CD1c-positive myeloid dendritic cell (primary cell): ENCODE results near the gene NOX3.
"Not testable (repeated sequence)": the region's sequence is repeated elsewhere in the genome, so short reads cannot be mapped to it uniquely, and the experiment has no call there.

Source experiments
- DNase-seq: peaks from one replicate; pipeline ENCODE4 v3.0.0-alpha.2; 2016; ENCODE audit errors: extremely low spot score

Gene NOX3

GRCh38 chr6:155468543-155468942, 12.9 kb upstream of the NOX3 start:
- DNase-seq, result not testable (repeated sequence)

- DNase-seq, result no peak
These were observed 10.9 kb upstream of the NOX3 start for GRCh38 chr6:155466539-155466938.

DNA sequence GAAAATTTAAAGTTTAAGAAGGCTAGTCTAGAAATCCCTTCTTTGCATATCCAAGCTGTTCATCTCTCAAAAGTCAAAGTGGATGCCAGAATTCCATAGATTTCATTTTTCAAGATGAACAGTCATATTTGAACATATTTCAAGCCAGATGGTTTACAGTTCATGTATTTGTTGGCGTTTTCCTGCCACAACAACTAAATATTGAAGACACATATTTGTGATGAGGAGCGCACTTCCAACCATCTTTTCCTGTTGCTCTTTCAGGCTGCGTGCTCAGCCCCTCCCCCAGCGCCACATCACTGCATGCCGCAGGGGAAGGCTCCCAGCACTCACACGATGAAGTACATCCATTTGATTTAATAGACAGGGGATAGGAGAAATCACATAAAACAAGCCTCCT, 5.9 kb upstream of the NOX3 start:
- no peak for DNase-seq

- DNase-seq, result peak; percentile 8
These were observed 1.2 kb downstream of the NOX3 start for GRCh38 chr6:155454471-155454870.

DNA sequence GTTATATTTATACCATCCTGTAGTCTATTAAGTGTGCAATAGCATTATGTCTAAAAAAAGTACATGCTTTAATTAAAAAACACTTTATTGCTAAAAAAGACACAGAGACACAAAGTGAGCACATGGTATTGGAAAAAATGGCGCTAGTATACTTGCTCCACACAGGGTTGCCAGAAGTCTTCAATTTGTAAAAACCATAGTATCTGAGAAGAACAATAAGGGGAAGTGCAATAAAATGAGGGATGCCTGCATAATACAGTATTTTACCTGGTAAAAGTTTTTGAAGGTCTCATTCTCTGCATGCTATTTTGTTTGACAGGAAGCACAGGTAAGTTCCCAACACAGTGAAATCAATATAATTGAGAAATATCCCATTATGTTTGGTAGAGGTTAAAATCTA, 1.6 kb downstream of the NOX3 start:
- DNase-seq, result no peak

- no peak for DNase-seq
These were observed 3.1 kb downstream of the NOX3 start for GRCh38 chr6:155452576-155452975.

DNA sequence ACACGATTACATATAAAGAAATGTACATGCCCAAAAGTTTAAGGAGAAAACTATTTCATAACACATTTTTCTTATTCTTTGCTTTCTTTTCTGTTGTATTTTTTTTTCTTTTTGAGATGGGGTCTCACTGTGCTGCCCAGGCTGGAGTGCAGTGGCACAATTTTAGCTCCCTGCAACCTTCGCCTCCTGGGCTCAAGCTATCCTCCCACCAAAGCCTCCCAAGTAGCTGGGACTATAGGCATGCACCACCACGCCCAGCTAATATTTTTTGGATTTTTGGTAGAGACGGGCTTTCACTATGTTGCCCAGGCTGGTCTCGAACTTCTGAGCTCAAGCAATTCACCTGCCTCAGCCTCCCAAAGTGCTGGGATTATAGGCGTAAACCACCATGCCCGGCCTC, 4.1 kb downstream of the NOX3 start:
- not testable (repeated sequence) for DNase-seq

DNA sequence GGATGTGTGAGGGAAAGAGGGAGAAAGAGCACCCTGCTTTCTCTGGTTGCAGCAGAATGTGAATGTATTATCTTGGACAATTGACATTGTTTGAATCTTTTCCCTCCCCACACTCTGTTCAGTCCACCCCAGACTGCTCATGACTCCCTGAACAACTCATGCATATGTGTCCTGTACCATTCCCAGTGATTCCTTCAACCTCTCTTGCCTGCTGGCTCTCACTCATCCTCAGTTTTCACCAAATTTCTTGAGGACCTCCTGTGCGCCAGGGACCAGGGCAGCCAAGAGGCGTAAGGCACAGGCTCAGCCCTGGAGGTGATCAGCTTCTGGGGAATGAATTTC, 5.4 kb downstream of the NOX3 start:
- DNase-seq, result no peak

DNA sequence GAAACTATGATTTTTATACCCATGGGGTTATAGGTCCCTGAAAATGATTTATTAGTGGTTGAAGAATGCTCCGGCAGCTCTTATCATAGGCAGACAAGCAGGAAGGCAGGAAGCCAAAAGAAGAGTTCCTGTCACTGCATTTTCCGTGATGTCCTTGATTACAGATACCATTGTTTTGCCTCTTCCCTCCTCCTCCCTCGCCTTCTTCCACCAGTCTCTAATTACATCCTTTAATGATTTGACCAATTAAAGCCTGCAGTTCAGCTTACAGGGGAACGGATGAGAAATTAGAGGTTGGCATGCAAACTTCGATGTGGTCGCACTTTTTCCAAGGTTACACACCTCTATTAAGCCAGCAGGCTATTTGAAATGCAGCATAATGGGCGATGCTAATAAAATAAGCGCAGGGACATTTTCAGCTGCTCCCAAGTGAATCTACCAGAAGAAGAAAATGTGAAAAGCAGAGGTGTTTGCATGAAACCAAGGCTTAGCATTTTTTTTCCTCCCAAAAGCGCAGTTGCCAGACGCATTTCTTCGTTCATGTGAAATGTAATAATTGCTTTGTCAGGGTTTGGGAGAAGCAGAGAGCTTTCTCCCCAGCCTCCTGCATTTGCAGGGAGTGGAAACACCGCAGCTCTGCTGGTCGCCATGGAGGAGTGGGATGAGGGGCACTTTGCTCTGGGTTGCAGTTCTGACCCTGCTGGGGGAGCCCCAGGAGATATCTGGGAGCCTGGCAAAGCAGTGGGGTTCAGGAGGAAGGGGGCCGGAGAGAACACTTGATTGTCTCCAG, 6.0 kb downstream of the NOX3 start:
- DNase-seq, result no peak

GRCh38 chr6:155448668-155449449, 6.8 kb downstream of the NOX3 start:
- DNase-seq, result no peak

DNA sequence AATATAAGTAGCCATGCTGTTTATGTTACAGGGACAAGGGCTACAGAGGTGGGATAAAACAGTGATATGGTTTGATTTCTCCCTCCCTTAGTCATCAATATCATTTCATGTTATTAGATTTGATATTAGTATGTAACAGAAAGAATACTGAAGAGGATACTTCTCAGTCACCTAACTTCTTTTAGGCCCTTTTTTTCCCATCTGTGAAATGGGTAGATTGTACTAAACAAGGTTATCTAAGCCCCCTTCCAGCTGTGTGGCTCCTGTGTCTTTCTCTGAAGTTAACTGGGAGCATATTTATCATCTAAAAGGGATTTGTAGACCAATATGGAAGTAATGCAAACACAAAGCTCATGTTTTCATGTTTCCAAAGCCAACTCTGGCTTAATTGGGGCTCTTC, 7.7 kb downstream of the NOX3 start:
- DNase-seq, result no peak

DNA sequence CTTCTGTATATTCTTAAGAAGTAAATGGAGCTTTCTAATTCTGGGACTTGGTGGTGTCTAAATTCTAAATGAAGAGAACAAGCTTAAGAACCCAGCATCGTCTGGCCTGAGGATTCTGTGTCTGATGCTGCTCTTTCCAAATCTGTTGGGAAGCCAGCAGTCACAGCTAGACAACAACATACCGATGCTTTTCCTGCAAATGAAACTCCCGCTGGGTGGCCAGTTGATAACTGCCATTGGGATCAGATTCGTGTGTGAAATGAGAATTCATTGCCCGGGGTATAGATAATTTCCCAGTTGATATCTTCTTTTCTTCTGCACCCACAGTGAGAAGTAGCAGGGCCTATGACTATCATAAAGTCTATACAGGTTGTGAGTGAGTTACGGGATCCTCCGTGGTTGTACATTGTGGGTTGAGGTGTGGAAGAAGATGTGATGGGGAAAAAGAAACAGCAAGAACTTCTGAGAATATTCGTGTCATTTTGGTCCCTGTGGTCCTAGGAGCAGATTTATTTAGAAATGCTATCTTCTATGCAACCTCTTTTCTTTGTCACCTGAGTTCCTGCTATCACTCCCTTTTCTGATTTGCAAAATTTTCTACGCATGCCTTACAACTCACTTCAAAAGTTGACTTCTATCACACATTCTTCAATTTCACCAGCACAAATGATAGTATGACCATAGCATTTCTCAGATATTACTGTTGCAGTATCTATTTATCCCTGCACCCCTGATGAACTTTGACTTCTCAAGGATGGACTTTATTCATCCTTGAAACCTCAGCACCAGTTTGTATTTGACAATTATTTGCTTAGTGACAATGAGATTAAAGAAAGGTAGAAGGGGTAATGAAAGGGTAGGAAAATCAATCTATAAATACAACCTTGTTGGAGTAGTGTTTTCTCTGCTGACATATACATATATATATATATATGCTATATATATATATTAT, 10.4 kb downstream of the NOX3 start:
- no peak for DNase-seq

GRCh38 chr6:155444120-155444917, 11.3 kb downstream of the NOX3 start:
- no peak for DNase-seq

DNA sequence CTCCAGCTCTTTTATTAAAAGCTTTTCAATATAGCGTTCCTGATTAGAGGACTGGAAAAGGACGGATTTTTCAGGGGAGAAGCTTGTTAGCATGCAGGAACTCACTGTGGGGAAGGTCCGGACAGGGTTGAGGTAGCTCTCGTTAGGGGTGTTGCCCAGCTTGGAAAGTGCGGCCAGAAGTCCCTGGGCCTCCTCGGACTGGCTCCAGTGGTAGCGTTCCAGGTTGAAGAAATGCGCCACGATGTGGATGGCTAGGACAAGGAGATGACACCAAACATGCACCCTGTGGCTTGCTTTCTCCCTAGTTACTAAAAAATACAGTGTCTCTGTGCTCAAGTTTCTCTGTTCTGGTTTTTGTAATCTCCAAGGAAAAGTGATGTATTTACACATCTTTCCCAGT, 12.5 kb downstream of the NOX3 start:
- DNase-seq, result no peak

DNA sequence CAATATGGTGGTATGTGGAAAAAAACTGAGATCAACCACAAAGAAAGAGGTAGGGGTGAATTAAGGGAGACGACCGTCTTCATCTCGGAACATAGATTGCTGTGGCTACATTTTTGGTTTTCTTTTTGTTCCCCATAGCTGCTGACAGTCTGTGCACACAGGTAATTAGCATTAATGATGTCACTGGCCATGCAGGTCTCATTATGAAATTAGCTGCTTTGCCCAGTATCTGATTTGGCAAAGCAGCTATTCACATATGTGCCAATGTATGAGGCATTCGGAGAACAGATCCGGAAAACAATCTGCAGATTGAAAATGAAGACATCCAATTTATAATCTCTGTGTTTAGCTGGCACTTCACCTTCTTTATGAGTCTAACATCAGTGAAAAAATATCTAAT, 13.1 kb downstream of the NOX3 start:
- no peak for DNase-seq

GRCh38 chr6:155441112-155441465, 14.6 kb downstream of the NOX3 start:
- DNase-seq, result no peak

DNA sequence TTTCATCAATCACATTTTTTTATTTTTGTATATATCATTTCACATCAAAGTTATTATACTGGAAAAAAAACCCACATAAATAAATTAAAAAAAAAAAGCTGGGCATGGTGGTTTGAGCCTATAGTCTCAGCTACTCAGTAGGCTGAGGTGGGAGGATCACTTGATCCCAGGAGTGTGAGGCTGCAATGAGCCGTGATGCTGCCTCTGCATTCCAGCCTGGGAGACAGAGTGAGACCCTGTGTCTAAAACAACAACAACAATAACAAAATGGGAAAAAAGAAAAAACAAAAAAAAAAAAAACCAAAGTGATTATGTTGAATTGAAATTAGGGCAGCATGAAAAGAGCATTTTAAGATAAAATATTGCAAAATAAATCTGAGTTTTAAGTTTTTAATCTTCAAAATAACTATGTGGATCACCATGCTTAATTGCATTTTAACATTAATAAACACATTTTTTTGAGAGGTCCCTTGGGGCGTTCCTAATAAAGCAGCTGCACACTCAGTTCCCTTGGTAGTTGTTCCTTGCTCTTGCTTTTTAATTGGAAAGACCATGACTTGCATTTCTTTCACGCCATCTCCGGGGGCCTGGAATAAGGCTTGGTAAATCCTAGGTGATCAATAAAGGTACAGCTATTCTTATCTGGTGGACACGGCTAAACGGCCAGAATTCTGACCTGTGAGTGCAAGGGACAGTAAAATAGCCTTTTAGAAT, 15.1 kb downstream of the NOX3 start:
- DNase-seq, result no peak

- DNase-seq, result no peak
These were observed 16.3 kb downstream of the NOX3 start for GRCh38 chr6:155439376-155439775.

- no peak for DNase-seq
These were observed 18.5 kb downstream of the NOX3 start for GRCh38 chr6:155436981-155437749.

DNA sequence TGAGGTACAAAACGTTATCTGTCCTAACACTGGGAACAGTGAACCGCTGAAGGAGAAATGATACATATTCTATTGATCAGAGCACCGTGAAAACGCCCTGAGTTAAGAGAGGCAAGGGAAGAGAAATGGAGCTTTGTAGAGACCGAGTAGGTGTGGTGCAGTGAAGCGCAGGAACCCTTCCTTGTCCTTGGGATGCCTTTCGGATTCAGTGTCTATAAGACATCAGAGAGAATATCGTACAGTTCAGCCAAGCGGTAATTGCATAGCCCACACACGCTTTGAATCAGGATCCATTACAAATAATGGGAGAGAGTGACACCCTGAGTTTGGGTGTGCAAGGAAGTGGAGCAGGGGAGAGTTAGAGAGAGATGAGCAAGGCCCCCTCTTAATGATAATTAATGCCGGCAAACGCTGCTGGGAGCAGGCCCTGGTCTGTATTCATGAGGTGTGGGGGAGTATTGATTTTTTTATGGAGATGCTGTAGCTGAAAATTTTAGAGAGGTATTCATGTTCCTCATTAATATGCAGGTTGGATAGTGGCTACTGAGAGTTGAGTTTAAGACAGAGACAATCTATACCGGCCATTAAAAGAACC, 20.7 kb downstream of the NOX3 start:
- DNase-seq, result no peak
